H1 (cell line): ENCODE data around the gene VAT1L. TPM values are rescaled to one million over a fixed set of nuclear protein-coding genes. Genes with fewer than 3 reads are reported as not detected.

Experiments
- CTCF ChIA-PET: fragments of 300-600 bp; sonication (Branson Sonifier 250); formaldehyde crosslinking; loops from one replicate; lab custom pipeline; 2021; ENCODE audit not compliant: partially characterized antibody; lab: Charles Lee
- POLR2A ChIA-PET: fragments of 300-600 bp; sonication (Branson Sonifier 250); formaldehyde crosslinking; loops from one replicate; lab custom pipeline; 2021; ENCODE audit warnings: inconsistent platforms; ENCODE audit not compliant: partially characterized antibody; lab: Charles Lee
- DNase-seq, 2 experiments: peaks; one replicate each; pipeline versions ENCODE4 v3.0.0 to v3.0.0-alpha.2; 2010 to 2022; ENCODE audit warnings: low spot score in 2 of 2, low read depth in 1 of 2, mixed read lengths in 1 of 2
- FAIRE-seq: peaks from 2 replicates; lab custom pipeline; 2011; peaks lifted over from hg19 to GRCh38; lab: Jason Lieb, UNC
- H2AFZ ChIP-seq: 2 replicates; pipeline ENCODE4 v1.8.1; 2012; ENCODE audit warnings: low read length, inconsistent platforms
- H2AK5ac ChIP-seq: 2 replicates; pipeline ENCODE4 v1.6.1; 2013; ENCODE audit warnings: low read depth, low read length
- H2BK120ac ChIP-seq: replicated peaks from 2 replicates; pipeline ENCODE3; 2013; ENCODE audit warnings: low read depth, low read length, inconsistent platforms
- H2BK12ac ChIP-seq: 2 replicates; pipeline ENCODE4 v1.6.1; 2013; ENCODE audit warnings: low read depth, low read length
- H2BK15ac ChIP-seq: 2 replicates; pipeline ENCODE4 v1.6.1; 2013; ENCODE audit warnings: low read length
- H2BK20ac ChIP-seq: 2 replicates; pipeline ENCODE4 v1.6.1; 2013; ENCODE audit warnings: low read length
- H2BK5ac ChIP-seq: 2 replicates; pipeline ENCODE4 v1.6.1; 2013; ENCODE audit warnings: low read depth, low read length
- H3K14ac ChIP-seq: 2 replicates; pipeline ENCODE4 v1.6.1; 2013; ENCODE audit warnings: inconsistent platforms; ENCODE audit not compliant: insufficient read length
- H3K18ac ChIP-seq: 2 replicates; pipeline ENCODE4 v1.6.1; 2013; ENCODE audit warnings: low read length; ENCODE audit errors: extremely low read depth
- H3K23ac ChIP-seq: 2 replicates; pipeline ENCODE4 v1.6.1; 2013; ENCODE audit warnings: inconsistent platforms; ENCODE audit not compliant: insufficient read length
- H3K23me2 ChIP-seq: 2 replicates; pipeline ENCODE4 v1.6.1; 2013; ENCODE audit warnings: low read depth, low read length
- H3K27ac ChIP-seq: 2 replicates; pipeline ENCODE4 v1.6.1; 2011; ENCODE audit warnings: low read depth, low read length, inconsistent platforms
- H3K27me3 ChIP-seq, 4 experiments: replicated peaks in 1 of 4; 1 replicate in 1 of 4; 2 replicates in 3 of 4; pipeline versions ENCODE4 v1.6.1 to v1.8.1; 2011 to 2013; ENCODE audit warnings: low read length in 3 of 4, mild to moderate bottlenecking in 3 of 4, inconsistent platforms in 2 of 4, mixed read lengths in 2 of 4, moderate library complexity in 1 of 4; ENCODE audit not compliant: control insufficient read depth in 3 of 4, insufficient read depth in 3 of 4; ENCODE audit errors: extremely low read depth in 1 of 4
- H3K36me3 ChIP-seq, 4 experiments: 2 replicates each; pipeline versions ENCODE4 v1.6.1 to v1.8.1; 2011 to 2013; ENCODE audit warnings: mild to moderate bottlenecking in 4 of 4, low read length in 3 of 4, moderate library complexity in 2 of 4, control low read depth in 1 of 4, inconsistent platforms in 1 of 4; ENCODE audit not compliant: insufficient read depth in 4 of 4, control insufficient read depth in 2 of 4
- H3K4ac ChIP-seq: replicated peaks from 2 replicates; pipeline ENCODE3; 2013; ENCODE audit warnings: low read length, low read depth, mixed read lengths, inconsistent platforms; ENCODE audit not compliant: insufficient read length
- H3K4me1 ChIP-seq, 4 experiments: replicated peaks in 1 of 4; 1 replicate in 1 of 4; 2 replicates in 3 of 4; pipeline versions ENCODE4 v1.6.1 to v1.8.1; 2011 to 2013; ENCODE audit warnings: low read length in 3 of 4, inconsistent platforms in 2 of 4, mixed read lengths in 1 of 4; ENCODE audit not compliant: insufficient read depth in 4 of 4, control insufficient read depth in 3 of 4
- H3K4me2 ChIP-seq, 2 experiments: 2 replicates each; pipeline versions ENCODE4 v1.6.1 to v1.8.1; 2011 to 2013; ENCODE audit warnings: low read depth in 2 of 2, low read length in 2 of 2, control low read depth in 1 of 2, inconsistent platforms in 1 of 2, mild to moderate bottlenecking in 1 of 2; ENCODE audit not compliant: insufficient read depth in 1 of 2
- H3K4me3 ChIP-seq, 4 experiments: fragments of 200-600, 300-600 bp in 1 of 4; sonication (generic), shearing (Covaris generic), sonication (Bioruptor Twin) in 1 of 4; 2 replicates each; pipeline versions ENCODE4 v1.5.1 to v1.8.1; 2011 to 2016; ENCODE audit warnings: low read length in 4 of 4, low read depth in 3 of 4, control low read depth in 2 of 4, inconsistent platforms in 2 of 4, mild to moderate bottlenecking in 2 of 4, mixed read lengths in 1 of 4, moderate library complexity in 1 of 4; ENCODE audit not compliant: insufficient read depth in 2 of 4; ENCODE audit errors: extremely low read depth in 1 of 4
- H3K56ac ChIP-seq: replicated peaks from 2 replicates; pipeline ENCODE3; 2013; ENCODE audit warnings: low read depth, mild to moderate bottlenecking, mixed read lengths, low read length, inconsistent platforms; ENCODE audit not compliant: insufficient read length
- H3K79me1 ChIP-seq: 2 replicates; pipeline ENCODE4 v1.6.1; 2013; ENCODE audit warnings: low read depth, low read length, control low read depth
- H3K79me2 ChIP-seq, 2 experiments: 2 replicates each; pipeline versions ENCODE4 v1.6.1 to v1.8.1; 2012 to 2013; ENCODE audit warnings: low read length in 2 of 2, mild to moderate bottlenecking in 2 of 2, inconsistent platforms in 1 of 2; ENCODE audit not compliant: insufficient read depth in 2 of 2, control insufficient read depth in 1 of 2
- H3K9ac ChIP-seq, 4 experiments: replicated peaks in 1 of 4; 1 replicate in 1 of 4; 2 replicates in 3 of 4; pipeline versions ENCODE4 v1.6.1 to v1.8.1; 2011 to 2013; ENCODE audit warnings: low read depth in 3 of 4, low read length in 3 of 4, control low read depth in 2 of 4, mild to moderate bottlenecking in 2 of 4, moderate library complexity in 2 of 4, inconsistent platforms in 1 of 4; ENCODE audit errors: extremely low read depth in 1 of 4
- H3K9me3 ChIP-seq, 2 experiments: 2 replicates each; pipeline versions ENCODE4 v1.6.1 to v1.8.1; 2012 to 2013; ENCODE audit warnings: mild to moderate bottlenecking in 2 of 2, moderate library complexity in 2 of 2, control low read depth in 1 of 2, inconsistent platforms in 1 of 2, low read depth in 1 of 2, low read length in 1 of 2, mixed read lengths in 1 of 2; ENCODE audit not compliant: insufficient read depth in 2 of 2
- H4K20me1 ChIP-seq, 2 experiments: replicated peaks in 1 of 2; 2 replicates each; pipeline versions ENCODE3 to v1.8.1; 2011 to 2013; ENCODE audit warnings: inconsistent platforms in 2 of 2, low read length in 2 of 2, mild to moderate bottlenecking in 1 of 2; ENCODE audit not compliant: insufficient read depth in 2 of 2, control insufficient read depth in 1 of 2
- H4K5ac ChIP-seq: 2 replicates; pipeline ENCODE4 v1.6.1; 2013; ENCODE audit warnings: low read length, low read depth, mixed read lengths, inconsistent platforms; ENCODE audit not compliant: insufficient read length
- H4K8ac ChIP-seq: 2 replicates; pipeline ENCODE4 v1.8.0; 2013; ENCODE audit warnings: mild to moderate bottlenecking, moderate library complexity, low read length, inconsistent platforms; ENCODE audit not compliant: insufficient read depth; ENCODE audit errors: extremely low read depth
- H4K91ac ChIP-seq: replicated peaks from 2 replicates; pipeline ENCODE3; 2013; ENCODE audit warnings: low read length, mixed read lengths, inconsistent platforms; ENCODE audit not compliant: insufficient read length
- CEBPB ChIP-seq: IDR thresholded peaks from 2 replicates; pipeline ENCODE4 v1.6.1; 2012; ENCODE audit warnings: low read depth, low read length
- CTCF ChIP-seq, 3 experiments: IDR thresholded peaks; 1 replicate in 2 of 3; 2 replicates in 1 of 3; pipeline versions ENCODE4 v1.5.1 to v1.6.1; 2011; ENCODE audit warnings: low read length in 3 of 3, mild to moderate bottlenecking in 3 of 3, inconsistent platforms in 2 of 3, low read depth in 1 of 3, moderate library complexity in 1 of 3; ENCODE audit not compliant: insufficient read depth in 1 of 3; ENCODE audit errors: control extremely low read depth in 1 of 3
- FOSL1 ChIP-seq: IDR thresholded peaks from 2 replicates; pipeline ENCODE4 v1.6.1; 2011; ENCODE audit warnings: mild to moderate bottlenecking, low read depth, low read length, moderate library complexity; ENCODE audit not compliant: insufficient read depth
- GABPA ChIP-seq: IDR thresholded peaks from 2 replicates; pipeline ENCODE4 v1.6.1; 2011; ENCODE audit warnings: mild to moderate bottlenecking, low read length, moderate library complexity, borderline replicate concordance; ENCODE audit not compliant: insufficient read depth
- MAFK ChIP-seq: IDR thresholded peaks from 2 replicates; pipeline ENCODE4 v1.6.1; 2012; ENCODE audit warnings: low read depth, mild to moderate bottlenecking, improper control_type of control experiment, low read length
- NANOG ChIP-seq: IDR thresholded peaks from 2 replicates; pipeline ENCODE4 v1.6.1; 2011; ENCODE audit warnings: low read length, low read depth, mild to moderate bottlenecking, inconsistent platforms; ENCODE audit not compliant: insufficient read depth, poor library complexity, severe bottlenecking
- POU5F1 ChIP-seq: IDR thresholded peaks from 2 replicates; pipeline ENCODE4 v1.6.1; 2011; ENCODE audit warnings: low read depth, mild to moderate bottlenecking, low read length, moderate library complexity
- RNF2 ChIP-seq: fragments of 200-900, 300-1000 bp; sonication (generic); IDR thresholded peaks from 2 replicates; pipeline ENCODE4 v1.7.1; 2016; ENCODE audit warnings: borderline replicate concordance, low read depth, mild to moderate bottlenecking, antibody characterized with exemption, low read length; ENCODE audit not compliant: poor library complexity, severe bottlenecking; ENCODE audit errors: missing control alignments
- TAF7 ChIP-seq: optimal IDR thresholded peaks from 2 replicates; pipeline ENCODE3; 2011; ENCODE audit warnings: low read depth, mild to moderate bottlenecking, inconsistent platforms, low read length, moderate library complexity, borderline replicate concordance
- TCF12 ChIP-seq: IDR thresholded peaks from 2 replicates; pipeline ENCODE4 v1.6.1; 2011; ENCODE audit warnings: low read depth, mild to moderate bottlenecking, low read length
- TEAD4 ChIP-seq: IDR thresholded peaks from 2 replicates; pipeline ENCODE4 v1.6.1; 2012; ENCODE audit warnings: low read depth, low read length, inconsistent platforms, mixed read lengths
- YY1 ChIP-seq: IDR thresholded peaks from 2 replicates; pipeline ENCODE4 v1.6.1; 2011; ENCODE audit warnings: low read depth, mild to moderate bottlenecking, low read length
- WGBS, 2 experiments: shearing (Covaris generic) in 1 of 2; methylation state at CpG; one replicate each; pipeline versions ENCODE4 v1.1.6 to v1.1.7; 2013 to 2015; ENCODE audit warnings: low lambda C conversion rate in 2 of 2, mixed read lengths in 2 of 2, inconsistent platforms in 1 of 2, low coverage in 1 of 2, missing lambda C conversion rate in 1 of 2; ENCODE audit not compliant: insufficient replicate concordance in 2 of 2, insufficient coverage in 1 of 2, insufficient read length in 1 of 2; ENCODE audit errors: extremely low coverage in 1 of 2, missing lambda C conversion rate in 1 of 2; 5-methylcytosine and 5-hydroxymethylcytosine counted together
- polyA plus RNA-seq, 7 experiments: library from polyadenylated mRNA; depleted of rRNA in 3 of 7; stranded (reverse) in 5 of 7; unstranded in 2 of 7; fragments of >200 nt in 5 of 7; fragments of 200-250 nt in 2 of 7; gene quantifications; 1 replicate in 5 of 7; 2 replicates in 1 of 7; 4 replicates in 1 of 7; pipeline versions ENCODE4 v1.2.1 to v1.2.3, GENCODE V29; 2011 to 2013; ENCODE audit warnings: missing spikeins in 2 of 7, mixed read lengths in 2 of 7
- total RNA-seq: library from RNA; stranded (reverse); fragmentation: NEBNext Ultra II Directional; extraction: Animal tissue kit (Norgen Biotek cat#: 25700); gene quantifications from 2 replicates; pipeline ENCODE4 v1.2.1, GENCODE V29; 2021

The VAT1L gene
- total and polyA plus RNA-seq, 2 of the 8 experiments (the other 6 are each of a cell fraction or from before 2014, with no cell fraction given) = 46.3 to 48.2 TPM

GRCh38 chr16:77842468-77842867 lies 54.1 kb downstream of the VAT1L start:
- Histone ChIP-seq H3K23me2 (no peaks in the 10 kb centered on the region), H4K8ac (no peak overlapping the region), H3K9ac (no peak overlapping the region; a peak in 1 of 7 replicates), H2AFZ (no peak overlapping the region), H3K14ac (no peak overlapping the region), H3K9me3 (no peaks in the 10 kb centered on the region), H3K56ac (no peak overlapping the region), H3K18ac (no peak overlapping the region), H4K91ac (no peak overlapping the region), H2BK15ac (no peak overlapping the region), H3K4me3 (no peak overlapping the region), H2BK12ac (no peak overlapping the region), H2BK5ac (no peak overlapping the region), H4K20me1 (no peaks in the 10 kb centered on the region), H3K36me3 (0 out of 8 replicates have a peak, but pooled peaks cover 0 to 3% (median 0%) of the 10 kb centered on the region in 4 experiments), H2BK20ac (no peak overlapping the region), H3K4me2 (no peak overlapping the region), H3K4ac (no peak overlapping the region), H2BK120ac (no peak overlapping the region), H3K27me3 (no peaks in the 10 kb centered on the region), H3K23ac (no peak overlapping the region), H3K4me1 (no peaks in the 10 kb centered on the region), H2AK5ac (no peak overlapping the region), H3K79me1 (no peaks in the 10 kb centered on the region), H3K79me2 (no peaks in the 10 kb centered on the region), H4K5ac (no peak overlapping the region), H3K27ac (no peak overlapping the region)
- no peak for DNase-seq
- FAIRE-seq = no peak
- POLR2A ChIA-PET = no interaction called here
- WGBS, 2 experiments = 96% methylated on average over 3 of the region's 3 CpGs; no CpG with 5 or more reads in 1 of the 2 experiments
- CTCF ChIA-PET = no interaction called here
- no peak for TF ChIP-seq MAFK
- no peak for TF ChIP-seq POU5F1
- no peak for TF ChIP-seq FOSL1
- TF ChIP-seq NANOG = no peak
- TF ChIP-seq CEBPB = no peak
- TF ChIP-seq GABPA = no peak
- no peak for TF ChIP-seq TAF7
- TF ChIP-seq RNF2 = no peak
- TF ChIP-seq TCF12 = no peak
- no peak for TF ChIP-seq TEAD4
- no peak for TF ChIP-seq YY1
- no peak for TF ChIP-seq CTCF (IDR thresholded peaks at IDR 0.05; ENCODE audit: control extremely low read depth in 1 of 3, insufficient read depth in 1 of 3, low read depth in 1 of 3, low read length in 3 of 3)
